Purkinje cell (primary cell): ENCODE data around the gene BCAM. TPM values are rescaled to one million over a fixed set of nuclear protein-coding genes. Genes with fewer than 3 reads are reported as not detected.

Experiments used
- polyA plus RNA-seq: library from polyadenylated mRNA; unstranded; fragments of >200 nt; fragmentation: Nextera tagmentation; gene quantifications from 2 replicates; pipeline ENCODE4 v1.2.1, GENCODE V29; 2014

The BCAM gene
- not detected in 2 replicates for polyA plus RNA-seq

GRCh38 chr19:44808463-44809371 is at the start of gene BCAM:
TSS of gene BCAM (plus strand) at chr19:44809103. CDS start at chr19:44809125, 22 bp downstream.

GRCh38 chr19:44777715-44778347 is 31.1 kb upstream of the BCAM start, which contains the start of gene CBLC:
TSS of gene CBLC (plus strand) at chr19:44777890. CDS start at chr19:44777932, 42 bp downstream.

GRCh38 chr19:44845612-44846454 is 36.9 kb downstream of the BCAM start, which contains the start of gene NECTIN2:
TSS of gene NECTIN2 (plus strand) at chr19:44846297. CDS start at chr19:44846526, 229 bp downstream.

Other genes with a start within 250 kb of the BCAM start
- not detected in 2 replicates for gene IGSF23, start 195.5 kb upstream of the BCAM start, polyA plus RNA-seq
- 4.5 and 9.1 TPM in 2 replicates for gene PVR, start 165.2 kb upstream of the BCAM start, polyA plus RNA-seq
- 0.77 TPM in 1 of 2 replicates, not detected in the other for gene CEACAM19, start 137.6 kb upstream of the BCAM start, polyA plus RNA-seq
- 0.35 TPM in 1 of 2 replicates, not detected in the other for gene CEACAM16, start 110.0 kb upstream of the BCAM start, polyA plus RNA-seq
- gene BCL3, start 60.4 kb upstream of the BCAM start, polyA plus RNA-seq = 0.70 and 5.7 TPM in 2 replicates
- not detected in 2 replicates for gene CBLC, start 31.2 kb upstream of the BCAM start, polyA plus RNA-seq
- gene NECTIN2, start 37.2 kb downstream of the BCAM start, polyA plus RNA-seq = 6.2 and 21.5 TPM in 2 replicates
- gene TOMM40, start 82.2 kb downstream of the BCAM start, polyA plus RNA-seq = 1.8 and 2.7 TPM in 2 replicates
- gene APOE, start 96.7 kb downstream of the BCAM start, polyA plus RNA-seq = 6.2 and 10.7 TPM in 2 replicates
- gene APOC1, start 105.5 kb downstream of the BCAM start, polyA plus RNA-seq = 5.7 and 19.8 TPM in 2 replicates
- not detected in 2 replicates for gene APOC4, start 133.1 kb downstream of the BCAM start, polyA plus RNA-seq
- 0.98 TPM in 1 of 2 replicates, not detected in the other for gene APOC2, start 136.9 kb downstream of the BCAM start, polyA plus RNA-seq
- 1.7 and 5.9 TPM in 2 replicates for gene CLPTM1, start 146.3 kb downstream of the BCAM start, polyA plus RNA-seq
- 0.23 and 1.6 TPM in 2 replicates for gene RELB, start 192.4 kb downstream of the BCAM start, polyA plus RNA-seq
- 1.2 and 2.1 TPM in 2 replicates for gene CLASRP, start 229.9 kb downstream of the BCAM start, polyA plus RNA-seq